GM18868 (cell line): ENCODE data around the gene JMJD4.
"Not testable (repeated sequence)": the region's sequence is repeated elsewhere in the genome, so short reads cannot be mapped to it uniquely, and the experiment has no call there.

ENCODE experiments used
- ATAC-seq: cut with Tn5 transposase; IDR thresholded peaks from one replicate; pipeline ENCODE4 v1.9.1; 2021; ENCODE audit warnings: mild to moderate bottlenecking, moderate library complexity; ENCODE audit not compliant: unreplicated experiment

JMJD4 gene

DNA sequence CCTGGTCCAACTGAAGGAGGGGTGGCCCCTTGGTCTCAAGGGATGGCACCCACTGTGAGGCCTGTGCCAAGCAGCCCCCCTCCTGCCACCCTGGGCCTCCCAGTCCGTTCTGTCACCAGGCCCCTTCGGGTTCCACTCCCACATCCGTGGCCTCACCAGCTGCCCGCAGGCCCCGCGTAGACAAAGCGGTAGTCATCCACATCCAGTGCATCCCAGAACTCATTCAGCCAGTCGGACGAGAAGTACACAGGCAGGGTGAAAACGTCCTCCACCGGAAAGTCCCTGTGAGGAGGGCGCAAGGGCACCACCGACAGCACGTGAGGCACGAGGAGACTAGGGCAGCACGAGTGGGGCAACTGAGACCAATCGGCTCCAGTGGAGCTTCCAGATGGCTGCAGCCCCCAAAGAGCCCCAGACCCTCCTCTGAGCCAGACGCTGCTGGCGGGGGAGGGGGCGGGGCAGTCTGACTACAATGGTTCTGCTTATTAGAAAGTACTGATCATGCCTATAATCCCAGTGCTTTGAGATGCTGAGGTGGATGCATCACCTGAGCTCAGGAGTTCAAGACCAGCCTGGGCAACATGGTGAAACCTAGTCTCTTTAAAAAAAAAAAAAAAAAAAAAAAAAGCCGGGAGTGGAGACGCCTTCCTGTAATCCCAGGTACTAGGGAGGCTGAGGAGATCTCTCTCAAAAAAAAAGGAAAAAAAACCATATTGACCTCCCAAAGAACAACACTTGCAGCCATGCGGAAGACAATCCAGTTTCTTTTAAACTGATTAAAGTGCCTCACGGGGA lies 1.2 kb downstream of the JMJD4 start:
- ATAC-seq: no peak

DNA sequence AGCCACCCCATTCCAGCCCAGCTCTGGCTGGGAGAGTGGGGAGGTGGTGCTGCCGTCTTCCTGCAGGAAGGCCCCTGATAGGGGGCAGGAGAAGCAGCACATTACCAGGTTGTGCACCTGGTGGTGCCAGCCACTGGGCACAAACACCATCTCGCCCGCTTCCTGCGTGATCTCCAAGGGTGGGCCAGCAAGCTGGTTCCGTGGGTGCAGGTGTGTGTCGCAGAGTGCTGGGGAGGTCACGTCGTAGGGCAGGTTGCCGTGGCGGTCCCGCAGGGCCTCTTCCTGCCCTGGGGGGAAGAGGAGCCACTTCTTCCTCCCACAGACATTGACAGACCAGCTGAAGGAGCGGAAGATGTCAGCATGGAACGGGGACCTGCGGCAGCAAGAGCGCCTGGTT lies 1.8 kb downstream of the JMJD4 start:
- no peak for ATAC-seq

DNA sequence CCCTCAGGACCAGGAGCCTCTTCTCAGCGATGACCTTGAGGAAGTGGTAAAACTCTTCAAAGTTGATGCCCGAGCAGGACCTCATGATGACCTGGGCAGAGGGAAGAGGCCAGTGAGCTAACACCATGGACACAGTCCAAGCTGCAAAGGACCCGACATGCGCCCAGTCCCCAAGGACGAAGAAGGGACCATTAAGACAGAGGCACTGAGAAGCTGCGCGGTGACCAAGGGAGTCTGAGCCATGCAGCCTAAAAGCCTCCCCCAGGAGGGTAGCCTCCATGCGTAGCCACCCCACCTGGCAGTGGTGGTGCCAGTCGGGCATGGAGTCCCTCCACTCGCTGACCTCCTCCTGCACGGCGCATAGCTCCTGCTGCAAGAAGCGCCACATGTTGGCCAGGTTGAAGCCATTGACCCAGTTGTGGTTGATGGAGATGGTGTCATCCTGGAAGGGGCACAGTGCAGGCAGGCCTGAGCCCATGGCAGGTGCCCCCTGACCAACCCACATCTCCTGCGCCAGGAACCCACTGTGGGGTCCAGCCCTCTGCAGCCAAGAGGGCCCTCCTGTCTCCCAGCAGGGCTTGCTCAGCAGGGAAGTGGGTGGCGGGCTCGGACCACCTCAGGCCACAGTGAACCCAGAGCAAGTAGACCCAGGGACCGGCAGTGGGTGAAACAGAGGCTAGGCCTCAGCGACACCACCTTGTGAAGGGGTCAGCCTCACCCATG lies 2.4 kb downstream of the JMJD4 start:
- no peak for ATAC-seq

DNA sequence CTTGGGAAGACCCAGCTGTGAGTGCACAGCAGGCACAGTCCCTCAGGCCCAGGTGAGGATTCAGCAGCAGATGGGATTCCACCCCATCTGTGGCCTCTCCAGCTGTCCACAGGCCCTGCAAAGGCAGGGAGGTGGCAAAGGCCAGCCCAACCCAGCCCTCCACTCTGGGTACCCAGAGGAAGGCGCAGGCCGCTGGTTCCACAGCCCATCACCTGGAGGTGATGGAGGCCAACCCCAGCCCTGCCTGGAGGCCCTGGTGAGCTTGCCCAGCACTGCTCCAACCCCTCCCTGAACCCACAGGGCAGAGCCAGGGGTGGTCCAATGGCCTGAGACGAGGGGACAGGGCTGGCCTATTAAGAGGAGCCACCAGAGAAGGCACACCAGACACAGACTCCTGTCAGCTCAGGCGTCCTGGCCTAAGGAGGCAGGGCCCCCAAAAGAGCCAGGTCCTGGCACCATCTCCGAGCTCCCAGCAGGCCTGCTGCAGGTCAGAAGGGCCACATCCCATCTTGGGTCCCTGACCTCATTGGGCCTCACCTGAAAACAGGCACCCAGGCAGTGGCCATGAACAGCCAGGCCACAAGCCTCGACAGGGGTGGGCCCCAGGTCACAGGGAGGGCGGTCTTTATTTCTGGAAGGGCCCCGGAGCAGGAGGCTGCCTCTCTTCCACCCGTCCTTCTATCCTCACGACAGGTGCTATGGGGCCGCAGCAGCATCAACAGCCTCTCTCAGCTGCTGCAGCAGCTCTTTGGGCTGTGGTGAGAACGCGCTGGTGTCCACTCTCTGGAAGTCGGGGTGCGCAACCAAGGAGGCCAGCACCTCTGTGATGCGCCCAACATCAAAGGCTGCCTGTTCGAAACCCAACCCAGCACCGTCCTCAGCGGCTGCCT lies 3.2 kb downstream of the JMJD4 start:
- ATAC-seq: no peak

DNA sequence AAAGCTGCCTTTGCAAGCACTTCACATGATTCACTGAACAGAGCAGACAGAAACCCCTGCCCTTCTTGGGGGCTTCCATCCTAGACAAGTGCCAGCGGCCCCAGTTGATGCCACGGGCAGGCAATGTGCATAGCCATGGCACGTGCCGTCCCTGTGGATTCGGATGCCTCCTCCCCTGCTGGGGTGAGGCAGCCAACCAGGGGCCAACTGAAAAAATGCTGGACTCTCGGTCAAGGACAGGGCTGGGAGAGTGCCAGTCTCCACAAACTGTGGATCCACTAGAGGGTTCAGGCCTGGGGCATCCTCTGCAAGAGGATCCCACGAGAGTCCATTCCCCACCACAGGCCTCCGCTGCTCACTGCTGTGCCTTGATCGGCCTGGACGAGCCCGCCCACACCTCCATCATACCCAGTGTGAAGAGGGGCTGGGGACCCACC lies 3.8 kb downstream of the JMJD4 start:
- ATAC-seq: no peak

DNA sequence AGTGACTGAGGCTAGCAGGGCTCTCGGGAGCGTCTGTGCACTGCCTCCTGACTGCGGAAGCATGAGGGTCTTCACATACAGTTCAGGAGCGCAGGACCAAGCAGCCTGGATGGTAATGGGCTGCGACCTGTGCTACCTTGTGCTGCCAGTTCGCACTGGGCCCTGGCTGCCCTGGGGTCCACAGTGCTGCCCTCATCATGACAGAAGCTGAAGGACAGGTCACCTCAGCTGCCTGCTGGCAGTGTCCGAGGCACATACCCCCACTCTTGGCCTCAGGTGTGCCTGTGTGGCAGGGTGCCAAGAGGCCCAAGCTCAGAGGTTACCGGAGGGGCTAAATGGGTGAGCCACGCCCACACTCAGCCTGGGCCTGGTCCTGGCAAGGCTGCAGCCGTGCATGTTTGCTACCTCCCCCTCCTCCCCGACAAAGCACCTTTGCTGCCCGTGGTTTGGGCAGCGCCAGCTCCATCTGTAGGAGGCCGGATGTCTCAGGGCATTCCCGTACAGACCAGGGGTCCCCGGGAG lies 4.4 kb downstream of the JMJD4 start:
- ATAC-seq: no peak

DNA sequence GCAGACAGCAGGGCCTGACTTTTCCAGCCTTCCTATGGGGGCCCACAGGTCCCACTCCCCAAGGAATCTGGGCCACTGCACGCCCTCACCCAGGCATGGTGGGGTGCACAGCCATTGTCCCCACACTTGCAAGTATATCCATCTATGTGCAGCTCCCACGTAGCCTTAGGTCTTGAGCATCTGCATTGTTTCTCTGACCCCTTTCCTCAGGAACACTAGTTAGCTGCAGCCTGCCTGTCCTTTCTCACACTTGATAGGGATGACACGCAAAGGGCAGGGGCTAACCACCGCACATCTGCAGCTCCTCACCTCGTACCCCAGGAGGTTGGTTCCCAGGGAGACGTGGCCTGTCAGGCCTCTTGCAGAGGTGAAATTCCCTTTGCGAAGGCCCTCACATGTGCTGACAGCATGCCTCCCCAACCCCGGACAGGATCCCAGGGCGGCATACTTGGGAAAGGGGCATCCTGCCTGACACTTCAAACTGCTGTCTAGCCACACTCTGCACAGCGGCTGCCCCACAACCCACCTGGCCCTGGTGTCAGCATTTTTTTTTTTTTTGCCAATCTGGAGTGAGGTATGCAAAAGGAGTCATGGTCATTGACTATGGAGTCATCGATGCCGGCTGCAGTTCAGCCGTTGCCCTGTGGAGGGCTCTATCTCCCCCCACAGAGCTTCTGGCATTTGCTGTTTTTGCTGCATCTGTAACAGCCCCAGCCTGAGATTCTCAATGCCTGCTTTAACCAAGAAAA lies 5.0 kb downstream of the JMJD4 start:
- peak; percentile 32 for ATAC-seq

DNA sequence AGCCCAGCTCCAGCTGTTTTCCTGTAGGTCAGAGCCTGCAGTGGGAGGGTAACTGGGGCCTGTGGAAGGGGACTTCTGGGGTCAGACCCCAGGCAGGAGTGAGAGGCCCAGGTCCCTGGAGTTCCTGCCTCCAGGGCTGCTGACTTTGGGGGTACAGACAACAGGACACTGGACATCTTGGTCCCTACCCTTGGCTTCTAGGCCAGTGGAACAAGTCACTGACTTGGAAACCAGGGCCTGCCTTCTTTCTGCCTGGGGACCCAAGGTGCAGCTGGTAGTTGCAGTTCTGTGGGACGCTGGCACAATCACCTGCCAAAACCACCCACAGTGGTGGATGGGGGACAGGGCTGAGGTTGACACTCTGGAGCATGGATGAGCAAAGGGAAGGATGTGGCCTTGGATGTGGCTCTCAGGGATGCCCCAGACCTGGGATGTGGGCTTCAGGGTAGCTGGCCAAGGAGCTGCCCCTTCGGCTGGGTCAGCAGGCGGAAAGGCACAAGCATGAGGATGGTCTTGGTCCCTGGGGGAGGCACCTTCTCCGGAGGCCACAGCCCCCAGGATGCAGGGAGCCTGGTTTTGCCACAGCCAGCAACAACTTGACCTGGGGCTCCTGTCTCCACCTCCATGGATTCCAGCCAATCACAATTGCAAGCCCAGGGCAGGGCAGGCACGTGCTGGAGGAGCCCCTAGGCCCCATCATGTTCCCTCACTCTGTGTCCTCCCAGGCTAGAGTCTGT lies 5.8 kb downstream of the JMJD4 start:
- no peak for ATAC-seq

DNA sequence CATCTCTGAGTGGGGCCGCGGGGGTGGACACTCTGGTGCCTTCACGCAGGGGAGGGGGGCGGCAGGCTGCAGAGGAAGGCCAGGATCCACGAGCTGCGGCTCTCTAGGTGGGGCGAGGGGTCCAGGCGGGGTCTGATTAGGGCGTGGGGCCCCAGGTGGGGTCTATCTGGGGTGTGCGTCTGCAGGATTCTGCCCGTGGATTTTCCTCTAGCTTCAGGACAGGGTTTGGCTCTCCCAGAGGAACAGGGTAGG lies 6.3 kb downstream of the JMJD4 start:
- ATAC-seq: peak; percentile 2

DNA sequence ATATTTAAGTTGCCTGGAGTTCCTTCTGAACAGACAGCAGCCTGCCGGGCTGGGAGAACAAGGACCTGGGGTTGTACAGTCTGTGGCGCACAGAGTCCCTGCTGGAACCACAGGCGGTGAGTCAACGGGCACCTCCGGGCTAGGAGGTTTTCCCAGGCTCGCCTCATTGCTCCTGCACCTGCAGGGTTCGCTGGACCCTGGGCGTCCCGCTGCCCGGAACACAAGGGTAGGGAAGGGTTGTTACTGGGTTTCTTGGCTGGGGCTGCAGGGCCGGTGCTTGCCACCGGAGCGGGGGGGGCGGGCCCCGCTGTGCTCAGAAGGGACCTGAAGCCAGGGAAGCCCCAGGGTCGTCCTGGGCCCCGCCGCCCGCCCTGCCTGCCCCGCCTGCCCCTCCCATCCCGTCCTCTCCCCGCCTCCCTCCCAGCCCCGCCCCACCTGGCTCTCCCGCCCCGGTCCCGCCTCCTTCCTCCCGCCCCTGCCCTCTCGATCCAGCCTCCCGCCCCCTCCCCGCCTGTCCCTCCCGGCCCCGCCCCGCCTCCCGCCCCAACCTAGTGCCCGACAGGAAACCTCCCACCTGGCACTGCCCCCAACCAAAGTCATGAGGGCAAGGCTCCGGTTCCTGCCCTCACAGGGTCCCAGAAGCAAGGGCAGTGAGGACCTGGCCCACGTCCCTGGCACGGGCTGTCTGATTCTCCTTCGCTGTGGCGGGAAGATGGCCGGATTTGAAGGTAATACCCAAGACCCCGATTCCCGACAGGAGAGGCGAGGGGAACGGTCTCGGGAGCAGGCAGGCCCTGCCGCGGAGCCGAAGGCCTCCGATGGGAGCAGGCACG lies 6.8 kb downstream of the JMJD4 start:
- peak; percentile 45 for ATAC-seq

DNA sequence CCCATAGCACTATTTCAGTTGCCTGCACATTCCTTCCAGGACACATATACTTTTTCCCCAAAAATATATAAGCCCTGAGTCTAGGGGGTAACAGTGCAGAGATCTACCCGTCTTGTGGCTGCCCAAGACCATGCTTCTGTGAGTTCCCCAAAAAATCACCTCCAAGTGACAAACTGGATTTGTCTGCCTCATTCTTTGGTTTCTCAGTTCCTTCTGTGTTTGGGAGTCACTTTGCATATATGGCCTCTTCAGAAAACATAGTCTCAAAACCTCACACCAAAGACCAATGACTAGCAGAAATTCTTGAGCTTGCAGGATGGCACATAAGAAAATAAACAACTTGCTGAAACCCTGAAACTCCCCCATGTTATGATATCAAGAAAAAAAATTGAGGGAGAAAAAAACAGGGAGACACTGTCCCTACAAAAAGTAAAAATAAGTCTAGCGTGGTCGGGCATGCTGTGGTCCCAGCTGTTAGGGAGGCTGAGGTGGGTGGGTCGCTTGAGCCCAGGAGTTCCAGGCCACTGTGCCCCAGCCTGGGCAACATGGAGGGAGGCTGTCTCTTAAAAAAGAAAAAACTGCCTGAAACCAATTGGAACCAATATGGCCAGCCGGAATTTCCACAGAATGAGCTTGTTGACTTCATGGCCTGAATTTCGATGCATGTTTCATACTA lies 8.0 kb downstream of the JMJD4 start:
- no peak for ATAC-seq

DNA sequence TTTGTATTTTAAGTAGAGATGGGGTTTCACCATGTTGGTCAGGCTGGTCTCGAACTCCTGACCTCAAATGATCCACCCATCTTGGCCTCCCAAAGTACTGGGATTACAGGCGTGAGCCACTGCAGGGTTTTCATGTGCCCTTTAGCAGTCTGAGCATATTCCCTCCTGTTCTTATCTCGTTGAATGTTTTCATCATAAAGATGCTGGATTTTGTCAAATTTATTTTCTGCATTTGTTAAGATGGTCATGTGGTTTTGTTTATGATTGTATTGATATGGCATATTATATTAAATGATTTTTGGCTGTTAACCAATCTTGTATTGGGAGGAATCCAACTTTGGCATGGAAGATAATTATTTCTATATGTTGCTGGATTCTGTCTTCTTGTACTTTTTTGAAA lies 8.8 kb downstream of the JMJD4 start:
- ATAC-seq: no peak

DNA sequence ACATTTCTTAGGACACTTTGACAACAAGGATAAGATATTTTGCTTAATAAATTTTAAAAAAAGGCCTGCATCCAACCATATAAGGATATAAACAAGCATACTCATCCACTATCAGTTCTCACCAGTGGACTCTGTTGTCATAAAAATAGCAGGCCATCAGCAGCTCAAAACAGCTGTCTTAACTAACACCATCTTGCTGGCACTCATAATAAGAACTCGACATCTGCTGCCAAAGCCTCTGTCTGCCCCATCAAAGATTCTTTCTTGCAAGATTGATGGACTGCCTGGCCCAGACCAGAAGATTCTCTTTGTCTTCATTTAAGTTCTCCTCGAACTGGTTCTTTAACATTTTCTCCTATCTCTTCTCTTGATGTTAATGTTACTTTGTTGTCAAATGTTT lies 10.1 kb downstream of the JMJD4 start:
- ATAC-seq: no peak

DNA sequence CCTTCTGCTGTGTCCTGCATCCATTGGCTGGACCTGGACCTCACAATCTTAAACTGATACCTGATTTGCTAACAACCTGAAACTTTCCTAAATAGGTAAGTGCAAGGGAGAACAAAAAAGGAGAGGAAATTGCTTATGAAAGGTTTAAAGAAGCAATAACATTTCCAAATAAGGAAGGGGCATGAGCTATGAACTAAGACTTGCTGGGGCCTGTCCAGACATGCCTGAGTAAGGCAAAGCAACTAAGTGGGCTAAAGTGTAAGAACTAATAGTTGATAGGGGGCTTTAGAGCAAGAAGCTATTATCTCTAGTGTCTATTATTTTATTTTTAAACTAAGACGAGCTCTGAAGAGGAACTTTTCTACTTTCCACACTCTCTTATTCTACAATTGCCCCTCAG lies 11.6 kb downstream of the JMJD4 start:
- ATAC-seq: no peak

DNA sequence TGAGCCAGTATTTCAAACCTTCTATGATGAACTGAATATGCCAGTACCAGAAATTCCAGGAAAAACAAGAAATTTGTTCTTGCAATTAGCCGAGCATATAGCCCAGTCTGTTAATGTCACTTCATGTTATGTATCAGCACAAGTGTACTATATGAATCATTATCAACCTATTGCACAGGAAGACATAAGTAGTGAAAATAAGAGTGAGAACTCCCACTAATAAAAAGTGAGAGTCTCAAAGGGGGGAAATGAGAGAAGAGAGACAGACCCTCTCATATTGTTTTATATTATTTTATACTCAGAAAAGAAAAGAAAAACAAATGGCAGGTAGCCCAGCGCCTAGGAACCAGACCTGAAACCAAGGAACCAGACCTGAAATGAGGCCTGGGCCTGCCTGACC lies 16.2 kb downstream of the JMJD4 start:
- ATAC-seq: no peak

DNA sequence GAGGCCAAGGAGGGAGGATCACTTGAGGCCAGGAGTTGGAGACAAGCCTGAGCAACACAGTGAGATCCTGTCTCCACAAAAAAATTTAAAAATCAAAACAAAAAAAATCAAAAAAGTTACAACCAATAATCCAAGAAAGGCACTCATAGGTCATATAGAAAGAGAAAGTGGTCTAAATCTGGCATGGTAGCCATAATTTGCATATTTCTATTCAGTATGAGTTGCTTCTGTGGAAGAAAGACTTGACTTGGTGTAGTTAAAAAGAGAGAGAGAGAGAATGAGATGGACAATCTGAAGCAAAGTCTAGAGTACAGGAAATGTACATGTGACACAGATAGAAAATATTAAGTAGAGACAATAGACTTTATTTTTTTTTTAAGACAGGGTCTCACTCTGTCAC lies 22.5 kb downstream of the JMJD4 start:
- peak; percentile 89 for ATAC-seq

DNA sequence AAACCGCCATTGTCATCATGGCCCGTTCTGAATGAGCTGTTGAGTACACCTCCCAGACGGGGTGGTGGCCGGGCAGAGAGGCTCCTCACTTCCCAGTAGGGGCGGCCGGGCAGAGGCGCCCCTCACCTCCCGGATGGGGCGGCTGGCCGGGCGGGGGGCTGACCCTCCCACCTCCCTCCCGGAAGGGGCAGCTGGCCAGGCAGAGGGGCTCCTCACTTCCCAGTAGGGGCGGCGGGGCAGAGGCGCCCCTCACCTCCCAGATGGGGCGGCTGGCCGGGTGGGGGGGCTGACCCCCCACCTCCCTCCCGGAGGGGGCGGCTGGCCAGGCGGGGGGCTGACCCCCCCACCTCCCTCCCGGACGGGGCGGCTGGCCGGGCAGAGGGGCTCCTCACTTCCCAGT lies 24.6 kb downstream of the JMJD4 start:
- not testable (repeated sequence) for ATAC-seq

DNA sequence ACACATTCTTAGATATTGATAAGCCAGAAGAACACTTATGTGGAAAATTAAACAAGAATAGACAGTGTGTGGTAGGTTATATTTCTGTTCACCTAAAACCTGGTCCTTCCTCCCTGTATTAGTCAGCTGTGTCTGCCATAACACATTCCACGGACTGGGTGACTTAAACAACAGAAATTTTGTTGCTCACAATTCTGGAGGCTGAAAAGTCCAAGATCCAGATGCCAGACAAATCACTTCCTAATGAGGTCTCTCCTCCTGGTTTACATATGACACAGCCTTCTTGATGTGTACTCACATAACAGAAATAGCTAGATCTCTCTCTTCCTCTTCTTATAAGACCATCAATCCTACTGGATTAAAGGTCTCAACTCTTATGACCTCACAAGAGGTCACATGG lies 25.7 kb downstream of the JMJD4 start:
- no peak for ATAC-seq

DNA sequence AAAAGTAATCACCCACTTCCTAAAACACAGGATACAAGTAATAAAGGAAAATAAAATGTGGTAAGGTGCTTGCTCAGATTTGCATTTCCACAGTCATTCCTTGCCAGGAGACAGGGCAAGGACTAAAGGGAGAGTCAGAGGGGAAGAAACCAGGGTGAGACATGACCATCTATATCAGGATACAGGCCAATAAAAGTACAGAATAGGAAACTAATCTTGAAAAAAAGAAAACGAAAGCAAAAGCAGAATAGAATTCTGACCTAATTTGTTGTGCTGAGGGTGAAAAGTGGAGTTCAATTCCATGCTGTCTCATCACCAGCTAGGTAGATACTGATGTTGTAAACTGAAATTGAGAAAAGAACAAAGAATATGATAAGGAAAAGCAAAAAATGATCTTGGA lies 27.3 kb downstream of the JMJD4 start:
- ATAC-seq: no peak
